Fibroblast of peridontal ligament (primary cell): ENCODE data around the gene PTGER3.
"Not testable (repeated sequence)": the region's sequence is repeated elsewhere in the genome, so short reads cannot be mapped to it uniquely, and the experiment has no call there.

ENCODE experiments used
- DNase-seq: peaks from one replicate; pipeline ENCODE4 v3.0.0-alpha.2; 2010; ENCODE audit errors: extremely low read depth

Gene PTGER3

DNA sequence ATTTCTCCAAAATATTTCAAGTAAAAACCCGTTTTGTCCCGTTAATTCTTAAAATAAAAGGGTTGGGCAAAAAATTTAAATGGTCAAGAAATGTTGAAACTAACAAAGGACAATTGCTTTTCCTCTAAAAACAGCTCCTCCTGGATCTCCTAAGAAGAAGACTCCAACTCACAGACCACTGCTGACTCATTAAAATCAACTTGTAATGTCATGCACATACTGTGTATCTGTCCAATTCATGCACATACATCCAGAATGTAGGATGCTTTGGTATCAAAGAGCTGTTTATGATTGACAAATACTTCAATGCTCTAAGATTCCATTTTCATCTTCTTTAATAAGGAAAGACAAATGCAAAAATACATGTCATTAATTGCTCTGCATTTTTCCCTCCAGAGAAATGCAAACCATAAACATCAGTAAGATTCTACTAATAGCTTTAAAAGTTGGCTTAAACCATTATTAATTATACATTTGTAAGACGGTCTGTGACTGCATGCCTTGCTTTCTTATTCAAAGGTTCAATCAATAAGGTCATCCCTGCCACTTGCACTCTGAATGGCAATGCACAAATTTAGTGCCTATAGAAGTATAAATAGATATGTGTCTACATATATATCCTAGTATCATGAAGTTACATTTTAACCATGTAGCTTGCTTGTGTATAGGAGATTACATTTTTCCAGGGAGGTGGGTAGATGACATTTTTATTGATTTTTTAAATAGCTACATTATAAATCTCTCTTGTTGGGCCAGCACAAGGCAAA lies 44.7 kb downstream of the PTGER3 start:
- no peak for DNase-seq

DNA sequence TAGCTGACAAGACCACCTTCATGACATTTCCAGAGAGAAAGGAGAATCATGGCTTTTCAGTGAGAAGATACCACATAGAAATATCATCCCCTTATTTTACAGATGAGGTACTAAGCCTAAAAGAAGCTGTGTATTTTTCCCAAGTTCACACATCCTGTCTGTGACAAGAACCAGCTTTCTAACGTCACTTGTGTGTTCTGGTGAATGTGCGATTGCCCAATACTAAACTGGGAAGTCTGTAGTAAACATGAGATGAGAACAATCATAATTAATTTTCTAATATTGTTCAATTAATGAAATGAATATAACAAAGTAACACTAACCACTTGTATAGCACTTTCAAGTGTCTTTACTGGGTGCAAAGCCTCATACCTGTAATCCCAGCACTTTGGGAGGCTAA lies 46.0 kb downstream of the PTGER3 start:
- DNase-seq: no peak

DNA sequence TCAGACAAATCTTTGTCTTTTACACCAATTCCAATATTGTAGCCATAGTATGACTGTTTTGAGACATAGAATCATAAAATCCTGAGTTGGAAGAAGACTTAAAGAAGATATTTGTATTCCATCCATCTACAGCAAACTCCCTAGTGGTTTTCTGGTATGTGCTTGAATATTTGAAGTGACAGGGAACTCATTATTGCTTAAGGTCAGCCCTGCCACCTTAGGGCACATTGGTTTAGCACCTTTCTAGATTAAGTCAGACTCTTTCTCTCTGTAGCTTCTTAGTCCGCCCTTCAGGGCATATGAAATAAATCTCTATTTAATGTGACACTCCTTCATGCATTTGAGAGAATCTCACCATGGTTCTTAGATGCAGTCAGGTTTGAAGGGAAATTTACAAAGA lies 49.8 kb downstream of the PTGER3 start:
- DNase-seq: no peak

DNA sequence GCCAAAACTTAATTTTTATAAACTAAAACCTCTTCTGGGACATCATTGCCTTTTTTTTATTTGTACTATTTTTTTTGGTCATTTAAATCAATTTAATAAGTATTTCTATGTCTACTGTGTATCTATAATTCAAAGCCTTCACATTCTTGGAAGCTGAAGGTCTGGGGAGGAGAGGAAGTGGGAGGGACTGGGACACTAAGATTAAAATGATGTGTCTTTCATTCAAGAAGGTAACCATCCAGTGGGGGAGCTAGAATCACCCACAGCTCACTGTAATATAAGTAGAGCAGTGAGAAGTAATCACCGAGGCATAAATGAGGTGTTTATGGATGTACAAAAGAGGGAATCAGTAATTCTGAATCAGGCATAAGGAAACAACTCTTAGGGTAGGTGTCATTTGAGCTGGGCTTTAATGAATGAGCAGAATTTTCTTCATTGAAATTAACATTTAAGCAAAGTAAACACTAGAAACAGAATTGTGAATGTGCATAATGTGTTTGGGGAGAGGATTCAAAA lies 52.8 kb downstream of the PTGER3 start:
- no peak for DNase-seq

DNA sequence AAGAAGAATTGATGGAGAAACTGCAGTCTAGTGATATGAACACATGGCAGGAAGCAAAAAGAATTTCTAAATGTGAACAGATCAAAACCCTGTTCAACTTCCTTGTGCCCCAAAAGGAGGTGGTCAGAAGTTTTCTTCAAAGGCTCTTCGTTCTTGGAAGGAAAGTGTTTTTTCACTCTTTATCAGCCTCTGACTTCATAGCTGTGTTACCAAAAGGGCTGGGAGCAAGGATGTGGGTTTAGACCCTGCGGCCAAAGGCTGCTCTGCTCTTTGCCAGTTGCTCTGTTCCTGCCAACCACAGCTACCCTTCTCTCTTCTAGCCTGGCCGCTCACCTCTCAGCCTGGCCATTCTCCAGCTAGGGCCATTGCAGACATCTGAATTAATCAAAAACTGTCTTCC lies 53.8 kb downstream of the PTGER3 start:
- no peak for DNase-seq

DNA sequence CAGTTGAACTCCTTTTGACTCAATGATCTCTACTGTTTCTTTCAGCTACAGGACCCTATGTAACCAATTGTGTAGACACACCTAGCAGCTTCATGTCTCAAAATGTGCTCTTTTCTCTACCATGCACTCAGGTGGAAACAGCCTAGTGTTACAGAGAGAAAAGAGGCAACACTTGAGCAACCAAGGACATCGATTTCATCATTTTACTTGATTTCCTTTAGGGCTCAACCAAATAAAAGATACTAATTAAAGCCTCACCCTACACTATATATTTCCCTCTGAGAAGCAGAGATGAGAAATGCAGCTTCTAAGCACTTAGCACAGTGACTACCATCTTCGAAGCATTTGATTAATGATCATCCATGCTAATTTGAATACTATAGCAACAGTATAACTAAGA lies 55.1 kb downstream of the PTGER3 start:
- DNase-seq: no peak

DNA sequence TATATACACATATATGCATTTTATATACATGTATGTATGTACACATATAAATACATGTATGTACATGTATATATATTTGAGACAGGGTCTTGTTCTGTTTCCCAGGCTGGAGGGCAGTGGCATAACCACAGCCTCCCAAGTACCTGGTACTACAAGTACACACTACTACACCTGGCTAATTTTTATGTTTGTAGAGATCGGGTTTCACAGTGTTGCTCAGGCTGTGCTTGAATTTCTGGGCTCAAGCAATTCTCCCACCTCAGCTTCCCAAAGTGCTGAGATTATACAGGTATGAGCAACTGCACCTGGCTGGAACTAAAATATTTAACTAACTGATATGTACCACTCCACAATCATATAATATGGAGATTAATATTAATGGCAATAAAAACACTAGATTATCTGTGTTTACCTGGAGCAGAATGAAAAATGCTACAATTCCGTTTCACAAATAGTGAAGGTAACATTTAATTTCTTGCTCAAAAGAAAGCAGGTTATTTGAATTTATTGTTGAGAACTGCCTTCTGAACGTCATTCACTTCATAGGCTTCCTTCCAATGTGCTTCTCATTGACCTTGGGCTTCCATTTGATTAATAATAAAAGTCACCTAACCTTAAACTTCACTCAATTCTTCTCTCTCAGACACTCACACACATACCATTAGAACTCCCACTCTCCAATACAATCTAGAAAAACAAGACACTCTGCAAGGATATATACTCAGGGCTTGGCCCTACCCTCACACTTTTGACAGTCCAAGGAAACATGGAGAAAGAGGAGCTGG lies 57.0 kb downstream of the PTGER3 start:
- DNase-seq: no peak

DNA sequence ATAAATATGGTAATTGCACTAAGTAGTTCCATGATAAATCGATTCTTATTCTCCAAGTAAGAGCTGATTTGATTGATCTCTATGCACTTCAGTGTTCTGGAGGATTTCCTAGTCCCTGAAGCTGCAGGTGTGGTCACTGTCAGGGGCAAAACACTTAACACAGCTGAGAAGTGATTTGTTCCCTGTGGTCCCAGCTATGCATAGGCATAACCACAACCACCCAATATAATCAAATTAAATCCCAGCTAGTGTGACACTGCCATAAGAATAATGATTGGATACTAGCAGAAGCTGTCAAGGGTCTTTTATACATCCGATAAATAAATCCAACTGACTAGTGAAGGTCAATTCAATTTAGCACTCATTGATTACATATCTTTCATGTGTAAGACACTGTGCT lies 60.1 kb downstream of the PTGER3 start:
- DNase-seq: no peak

DNA sequence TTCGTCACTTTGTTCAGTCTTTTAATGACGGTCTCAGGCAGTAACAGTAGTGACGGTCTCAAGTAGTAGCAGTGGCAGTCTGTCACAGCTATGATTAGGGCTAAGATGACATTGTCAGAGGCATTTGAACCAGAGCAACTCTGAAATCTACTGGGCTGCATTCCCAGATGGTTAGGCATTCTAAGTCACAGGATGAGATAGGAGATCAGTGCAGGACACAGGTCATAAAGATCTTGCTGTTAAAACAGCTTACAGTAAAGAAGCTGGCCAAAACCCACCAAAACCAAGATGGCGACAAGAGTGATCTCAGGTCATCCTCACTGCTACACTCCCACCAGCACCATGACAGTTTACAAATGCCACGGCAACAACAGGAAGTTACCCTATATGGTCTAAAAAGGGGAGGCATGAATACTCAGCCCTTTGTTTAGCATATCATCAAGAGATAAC lies 61.8 kb downstream of the PTGER3 start:
- DNase-seq: not testable (repeated sequence)

DNA sequence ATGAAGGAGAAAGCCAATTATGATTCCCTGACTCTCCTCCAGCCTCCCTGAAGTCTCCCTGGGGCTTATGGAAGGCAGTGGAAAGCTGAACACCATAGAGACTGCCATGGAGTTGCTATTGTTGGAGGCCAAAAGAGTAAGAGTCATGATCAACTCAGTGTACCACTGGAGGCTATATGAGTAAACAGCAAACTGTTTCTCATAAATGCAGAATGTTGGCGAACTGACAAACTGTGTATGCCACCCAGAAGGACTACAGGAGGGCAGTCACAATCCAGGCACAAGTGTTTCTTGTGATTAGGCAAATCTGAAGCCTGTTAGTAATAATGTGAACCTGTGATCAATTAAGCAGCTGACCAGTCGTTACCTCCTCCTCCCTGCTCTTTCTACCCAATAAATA lies 62.3 kb downstream of the PTGER3 start:
- not testable (repeated sequence) for DNase-seq

DNA sequence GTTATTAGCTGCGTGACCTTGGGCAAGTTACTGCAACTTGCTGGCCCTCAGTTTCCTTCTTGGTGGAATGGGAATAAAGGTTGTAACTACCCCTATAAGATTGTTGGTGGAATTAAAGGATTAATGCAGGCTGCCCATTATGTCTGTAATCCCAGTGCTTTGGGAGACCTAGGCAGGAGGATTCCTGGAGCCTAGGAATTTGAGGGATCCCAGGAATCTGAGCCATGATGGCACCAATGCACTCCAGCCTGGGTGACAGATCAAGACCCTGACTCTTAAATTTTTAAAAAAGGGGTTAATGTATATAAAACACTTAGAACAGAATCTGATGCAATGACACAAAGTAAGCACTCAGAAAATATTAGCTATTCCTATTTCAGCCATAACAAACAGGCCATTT lies 67.3 kb downstream of the PTGER3 start:
- DNase-seq: no peak

DNA sequence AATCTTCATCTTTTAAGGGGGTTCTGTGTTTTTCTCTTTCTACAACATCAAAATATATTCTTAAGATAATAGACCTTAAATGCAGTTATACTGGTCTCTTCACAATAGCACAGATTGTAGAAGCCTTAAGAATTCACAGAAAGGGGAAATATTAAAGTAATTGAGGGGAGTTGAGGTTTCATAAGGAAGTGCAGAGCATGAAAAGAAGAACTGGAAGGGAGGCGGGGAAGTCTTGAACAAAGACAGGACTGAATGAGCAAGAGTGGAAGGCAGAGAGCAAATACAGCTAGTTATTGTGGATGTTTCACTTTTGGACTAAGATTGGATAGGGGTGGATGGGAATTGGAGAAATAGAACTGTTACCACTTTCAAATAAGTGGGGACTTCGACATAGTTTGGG lies 67.7 kb downstream of the PTGER3 start:
- DNase-seq: no peak

DNA sequence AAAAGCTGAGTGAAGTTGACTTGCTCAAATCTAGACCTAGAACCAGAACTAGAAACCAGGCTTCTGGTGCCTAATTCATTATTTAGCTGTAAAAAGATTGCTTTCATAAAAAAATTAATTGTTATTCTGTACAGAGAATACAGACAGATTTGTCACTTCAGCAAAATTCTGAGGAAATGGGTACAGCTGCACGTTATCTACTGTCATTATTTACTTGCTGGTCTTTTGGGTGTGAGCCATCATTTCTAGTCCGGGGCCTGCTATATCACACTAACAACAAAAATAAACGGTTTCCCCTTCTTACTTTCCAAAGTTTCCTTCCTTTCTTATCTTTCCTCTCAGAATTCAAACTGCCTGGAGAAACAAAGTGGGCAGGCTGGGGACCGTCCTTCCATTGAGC lies 68.3 kb downstream of the PTGER3 start:
- DNase-seq: no peak

DNA sequence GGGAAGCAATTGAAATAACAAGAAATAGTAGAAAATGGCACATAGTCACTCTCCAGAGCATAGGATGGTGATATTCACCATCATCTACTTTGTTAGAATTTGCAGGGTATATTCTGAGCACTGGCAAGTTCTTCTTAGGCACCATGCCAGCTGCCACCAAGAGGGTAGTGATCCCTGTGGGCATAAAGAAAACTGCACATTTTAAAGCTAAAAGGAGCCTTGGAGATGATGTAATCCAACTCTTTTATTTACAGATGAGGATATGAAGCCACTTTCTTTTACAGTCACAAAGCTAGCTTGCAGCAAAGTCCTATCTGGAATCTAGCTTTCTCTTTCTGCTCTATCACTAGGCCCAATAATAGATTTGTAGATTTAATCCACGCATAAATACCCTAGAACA lies 69.0 kb downstream of the PTGER3 start:
- DNase-seq: no peak

DNA sequence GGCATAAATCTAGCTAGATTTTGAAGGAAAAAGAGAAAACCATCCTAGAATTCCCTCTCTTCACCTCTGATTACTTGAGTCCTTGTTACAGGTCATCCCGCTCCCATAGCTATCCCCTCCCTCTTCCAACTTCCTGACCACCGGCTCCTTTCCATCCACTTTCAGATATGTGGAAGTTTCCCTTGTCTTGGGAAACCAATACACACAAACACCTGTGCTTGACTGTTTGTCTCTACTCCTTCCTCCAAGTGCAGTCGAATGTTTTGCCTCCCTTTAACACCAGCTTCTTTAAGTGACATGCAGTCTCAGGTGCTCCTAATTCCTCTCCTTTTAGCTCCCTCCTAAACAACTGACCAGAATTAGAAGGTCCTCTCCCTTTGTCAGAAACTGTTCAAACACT lies 70.0 kb downstream of the PTGER3 start:
- DNase-seq: no peak

DNA sequence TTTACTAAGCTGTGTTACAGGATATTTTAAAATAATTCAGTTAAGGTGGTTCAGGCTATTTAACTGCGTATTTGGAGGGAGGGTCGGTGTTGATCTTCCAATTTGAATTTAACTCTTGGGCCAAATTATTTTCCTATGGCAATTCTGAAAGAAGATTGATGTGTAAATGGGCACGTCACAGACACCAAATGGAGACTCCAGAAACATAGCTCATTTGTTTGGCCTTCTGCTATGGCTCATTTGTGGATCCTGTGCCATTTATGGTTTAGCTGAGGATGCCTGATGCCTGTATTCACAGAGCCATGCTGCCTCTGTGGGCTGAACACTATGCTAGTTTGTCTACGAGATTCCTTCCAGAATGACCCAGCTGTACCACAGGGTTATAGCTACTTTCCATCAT lies 70.6 kb downstream of the PTGER3 start:
- no peak for DNase-seq

DNA sequence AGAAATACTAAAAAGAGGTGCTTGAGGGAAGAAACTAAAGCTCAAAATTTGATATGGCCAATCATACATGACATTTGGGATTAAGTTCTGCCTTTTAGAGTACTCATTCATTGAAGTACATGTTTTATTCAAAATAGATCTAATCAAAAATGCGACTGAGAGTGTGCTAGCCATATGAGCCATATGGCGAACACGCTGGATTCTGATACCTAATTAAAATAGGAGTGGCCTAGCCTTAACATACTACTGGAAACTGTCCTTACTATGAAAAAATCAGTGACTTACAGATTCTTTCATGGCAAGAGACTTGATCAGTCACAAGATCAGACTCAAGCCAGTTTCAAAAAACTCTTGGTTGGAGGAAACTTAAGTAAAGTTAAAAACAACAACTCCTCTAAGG lies 73.9 kb downstream of the PTGER3 start:
- DNase-seq: no peak

DNA sequence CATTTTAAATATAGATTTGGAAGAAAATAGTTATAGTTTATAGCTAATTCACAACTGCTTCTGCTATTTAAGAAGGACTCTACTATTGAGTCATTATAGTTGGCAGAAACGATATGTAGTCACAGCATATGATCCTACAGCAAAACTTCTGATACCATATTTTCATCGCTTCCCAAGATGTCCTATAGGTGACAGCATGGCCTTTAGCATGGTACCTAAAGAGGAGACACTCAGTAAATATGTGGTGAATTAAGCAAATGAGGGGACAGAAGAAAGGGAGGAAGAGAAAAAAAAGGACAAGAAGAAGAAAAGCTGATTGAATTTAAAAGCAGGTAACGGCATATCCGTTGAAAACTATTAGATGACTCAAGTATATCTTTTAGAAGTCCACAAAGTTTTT lies 77.2 kb downstream of the PTGER3 start:
- no peak for DNase-seq

DNA sequence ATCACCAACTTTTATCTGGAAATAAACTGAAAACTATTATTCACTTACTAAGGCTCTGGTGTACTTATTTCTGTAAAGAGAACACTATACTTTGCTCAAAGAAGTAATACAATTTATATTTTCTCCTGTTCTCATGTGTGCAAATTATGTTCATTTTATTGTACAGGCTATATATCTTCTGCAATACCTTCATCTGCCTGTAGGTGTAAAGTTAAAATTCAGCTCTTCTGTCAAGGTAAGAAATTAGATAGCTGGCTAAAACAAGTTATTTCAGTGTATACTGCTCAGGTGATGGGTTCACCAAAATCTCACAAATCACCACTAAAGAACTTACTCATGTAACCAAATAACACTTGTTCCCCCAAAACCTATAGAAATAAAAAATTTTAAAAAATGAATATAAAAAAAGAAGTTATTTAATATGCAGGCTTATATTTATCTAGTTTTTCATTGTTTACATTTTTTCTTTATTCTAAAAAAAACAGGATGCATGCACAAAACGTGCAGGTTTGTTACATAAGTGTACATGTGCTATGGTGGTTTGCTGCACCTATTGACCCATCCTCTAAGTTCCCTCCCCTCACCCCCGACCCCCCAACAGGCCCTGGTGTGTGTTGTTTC lies 81.5 kb downstream of the PTGER3 start:
- DNase-seq: peak; percentile 25

DNA sequence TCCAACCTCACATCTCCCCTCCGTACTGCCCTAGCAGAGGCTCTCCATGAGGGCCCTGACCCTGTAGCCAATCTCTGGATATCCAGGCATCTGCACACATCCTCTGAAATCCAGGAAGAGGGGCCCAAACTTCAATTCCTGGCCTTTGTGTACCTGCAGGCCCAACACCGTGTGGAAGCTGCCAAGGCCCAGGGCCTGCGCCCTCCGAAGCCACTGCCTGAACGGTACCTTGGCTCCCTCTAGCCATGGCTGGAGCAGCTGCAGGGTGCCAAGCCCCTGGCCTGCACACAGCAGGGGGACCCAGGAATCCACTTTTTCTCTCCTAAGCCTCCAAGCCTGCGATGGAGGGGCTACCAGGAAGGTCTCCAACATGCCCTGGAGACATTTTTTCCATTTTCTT lies 84.2 kb downstream of the PTGER3 start:
- DNase-seq: no peak

DNA sequence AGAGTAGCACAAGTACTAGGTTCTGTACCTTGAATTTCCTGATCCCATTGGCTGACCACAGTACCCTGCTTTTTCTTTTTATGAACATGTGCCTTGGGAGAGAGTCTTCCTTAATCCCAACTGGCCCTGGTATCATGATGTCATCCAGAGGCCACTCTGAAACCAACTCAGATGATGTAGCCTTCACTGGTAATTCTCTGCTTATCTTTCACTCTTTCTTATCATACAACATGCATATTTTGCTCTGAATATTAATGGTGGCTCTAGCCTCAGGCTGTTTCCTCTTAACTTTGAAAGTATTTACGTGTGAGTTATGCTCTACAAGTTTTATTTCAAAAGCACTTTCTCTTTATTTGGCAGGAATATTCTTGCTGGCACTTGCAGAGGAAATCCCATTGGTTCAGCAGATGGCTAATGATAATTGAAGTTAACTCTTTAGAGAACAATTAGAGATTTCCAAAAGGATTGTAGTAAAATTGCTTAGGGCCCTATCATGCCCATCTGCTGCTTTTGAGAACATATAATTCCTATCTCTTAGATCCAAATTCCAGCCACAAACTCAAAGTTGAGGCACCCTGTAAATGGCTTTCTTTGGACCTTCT lies 86.1 kb downstream of the PTGER3 start:
- DNase-seq: no peak

DNA sequence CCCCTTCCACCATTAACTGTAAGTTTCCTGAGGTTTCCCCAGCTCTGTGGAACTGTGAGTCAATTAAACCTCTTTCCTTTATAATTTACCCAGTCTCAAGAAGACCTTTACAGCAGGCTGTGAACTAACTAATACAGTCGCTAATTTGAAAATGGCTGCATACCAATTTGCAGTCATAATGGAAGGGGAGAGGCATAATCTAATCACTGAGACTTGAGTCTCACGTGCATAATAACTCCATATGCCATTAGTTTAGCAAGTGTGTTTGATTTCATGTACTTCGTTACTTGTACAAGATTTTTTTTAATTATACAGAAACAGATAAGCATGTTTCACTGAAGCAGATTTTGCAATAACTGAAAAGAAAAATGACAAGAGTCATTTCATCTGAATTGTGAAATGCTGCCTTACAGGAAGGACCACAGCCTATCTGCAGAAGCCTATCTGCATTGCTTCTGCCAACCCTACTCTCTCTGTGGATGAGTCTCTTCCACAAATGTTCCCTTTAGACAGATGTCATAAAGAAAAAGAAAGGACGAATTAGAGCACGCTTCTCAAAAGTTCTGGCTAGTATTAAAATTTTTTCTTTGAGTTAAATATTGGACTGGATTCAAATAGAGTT lies 99.1 kb downstream of the PTGER3 start:
- DNase-seq: no peak
